ENCODE data around the gene ARID3B.

The ARID3B gene

GRCh38 chr15:74511583-74511982 is 29.4 kb upstream of the ARID3B start:
- TF ChIP-seq TAF1 (IDR thresholded peaks at IDR 0.05; ENCODE audit: borderline replicate concordance, insufficient read depth, low read length) (no peak), POLR2AphosphoS5 (IDR thresholded peaks at IDR 0.05; ENCODE audit: low read depth, low read length) (no peak)

GRCh38 chr15:74517096-74517495 is 23.9 kb upstream of the ARID3B start:
- TF ChIP-seq TAF1 (IDR thresholded peaks at IDR 0.05; ENCODE audit: borderline replicate concordance, insufficient read depth, low read length): no peak
- TF ChIP-seq FOXP2 (optimal IDR thresholded peaks at IDR 0.05; ENCODE audit: borderline replicate concordance, extremely low read depth, extremely low read length, insufficient read depth): no peak
- no peak for TF ChIP-seq SIN3A (IDR thresholded peaks at IDR 0.05; ENCODE audit: borderline replicate concordance, insufficient read depth, low read length)
- no peak for TF ChIP-seq REST (IDR thresholded peaks at IDR 0.05; ENCODE audit: insufficient read depth in 1 of 2, low read depth in 2 of 2, low read length in 2 of 2)
- TF ChIP-seq POLR2AphosphoS5 (IDR thresholded peaks at IDR 0.05; ENCODE audit: low read depth, low read length): no peak

- TF ChIP-seq SIN3A (IDR thresholded peaks at IDR 0.05; ENCODE audit: borderline replicate concordance, insufficient read depth, low read length): no peak
- no peak for TF ChIP-seq POLR2AphosphoS5 (IDR thresholded peaks at IDR 0.05; ENCODE audit: low read depth, low read length)
- no peak for TF ChIP-seq REST (IDR thresholded peaks at IDR 0.05; ENCODE audit: insufficient read depth in 1 of 2, low read depth in 2 of 2, low read length in 2 of 2)
- no peak for TF ChIP-seq TAF1 (IDR thresholded peaks at IDR 0.05; ENCODE audit: borderline replicate concordance, insufficient read depth, low read length)
- no peak for TF ChIP-seq FOXP2 (optimal IDR thresholded peaks at IDR 0.05; ENCODE audit: borderline replicate concordance, extremely low read depth, extremely low read length, insufficient read depth)
Observed at GRCh38 chr15:74519311-74519710, 21.7 kb upstream of the ARID3B start.

GRCh38 chr15:74520407-74520806 is 20.6 kb upstream of the ARID3B start:
- TF ChIP-seq FOXP2 (optimal IDR thresholded peaks at IDR 0.05; ENCODE audit: borderline replicate concordance, extremely low read depth, extremely low read length, insufficient read depth): no peak
- TF ChIP-seq REST (IDR thresholded peaks at IDR 0.05; ENCODE audit: insufficient read depth in 1 of 2, low read depth in 2 of 2, low read length in 2 of 2): no peak
- TF ChIP-seq TAF1 (IDR thresholded peaks at IDR 0.05; ENCODE audit: borderline replicate concordance, insufficient read depth, low read length): no peak
- TF ChIP-seq SIN3A (IDR thresholded peaks at IDR 0.05; ENCODE audit: borderline replicate concordance, insufficient read depth, low read length): no peak
- TF ChIP-seq POLR2AphosphoS5 (IDR thresholded peaks at IDR 0.05; ENCODE audit: low read depth, low read length): no peak

- TF ChIP-seq REST (IDR thresholded peaks at IDR 0.05; ENCODE audit: insufficient read depth in 1 of 2, low read depth in 2 of 2, low read length in 2 of 2): no peak
- TF ChIP-seq TAF1 (IDR thresholded peaks at IDR 0.05; ENCODE audit: borderline replicate concordance, insufficient read depth, low read length): no peak
- TF ChIP-seq POLR2AphosphoS5 (IDR thresholded peaks at IDR 0.05; ENCODE audit: low read depth, low read length): no peak
- no peak for TF ChIP-seq FOXP2 (optimal IDR thresholded peaks at IDR 0.05; ENCODE audit: borderline replicate concordance, extremely low read depth, extremely low read length, insufficient read depth)
- no peak for TF ChIP-seq SIN3A (IDR thresholded peaks at IDR 0.05; ENCODE audit: borderline replicate concordance, insufficient read depth, low read length)
Observed at GRCh38 chr15:74523982-74524381, 17.0 kb upstream of the ARID3B start.
